H9 (cell line): Measurements from ENCODE around the gene DHX38. TPM values are rescaled to one million over a fixed set of nuclear protein-coding genes. Genes with fewer than 3 reads are reported as not detected.

Experiments
- DNase-seq: peaks from one replicate; pipeline ENCODE4 v3.0.0-alpha.2; 2017
- H2AFZ ChIP-seq: one replicate; pipeline ENCODE4 v1.6.1; 2013; ENCODE audit warnings: mild to moderate bottlenecking, low read length, control low read depth, moderate library complexity
- H2AK5ac ChIP-seq: 2 replicates; pipeline ENCODE4 v1.6.1; 2013; ENCODE audit warnings: low read length, control low read depth, mixed read lengths; ENCODE audit not compliant: insufficient read length
- H2BK120ac ChIP-seq: one replicate; pipeline ENCODE4 v1.6.1; 2013; ENCODE audit warnings: low read depth, mild to moderate bottlenecking, low read length, control low read depth, inconsistent platforms; ENCODE audit not compliant: poor library complexity, severe bottlenecking
- H2BK12ac ChIP-seq: 2 replicates; pipeline ENCODE4 v1.6.1; 2013; ENCODE audit warnings: low read length, control low read depth, mixed read lengths, low read depth; ENCODE audit not compliant: insufficient read length
- H2BK15ac ChIP-seq: 2 replicates; pipeline ENCODE4 v1.6.1; 2013; ENCODE audit warnings: low read depth, low read length, control low read depth
- H2BK20ac ChIP-seq: one replicate; pipeline ENCODE4 v1.6.1; 2013; ENCODE audit warnings: low read depth, mild to moderate bottlenecking, low read length, control low read depth, inconsistent platforms; ENCODE audit not compliant: poor library complexity, severe bottlenecking
- H2BK5ac ChIP-seq: 2 replicates; pipeline ENCODE4 v1.6.1; 2013; ENCODE audit warnings: low read length, control low read depth, mixed read lengths; ENCODE audit not compliant: insufficient read length
- H3K14ac ChIP-seq: 2 replicates; pipeline ENCODE4 v1.6.1; 2013; ENCODE audit warnings: low read length, control low read depth; ENCODE audit not compliant: insufficient read depth
- H3K18ac ChIP-seq: 2 replicates; pipeline ENCODE4 v1.6.1; 2013; ENCODE audit warnings: low read depth, mild to moderate bottlenecking, mixed read lengths, low read length, control low read depth; ENCODE audit not compliant: insufficient read length
- H3K23ac ChIP-seq: 2 replicates; pipeline ENCODE4 v1.6.1; 2013; ENCODE audit warnings: low read length, control low read depth, mixed read lengths, low read depth; ENCODE audit not compliant: insufficient read length
- H3K23me2 ChIP-seq: 2 replicates; pipeline ENCODE4 v1.6.1; 2013; ENCODE audit warnings: low read depth, mild to moderate bottlenecking, mixed read lengths, low read length, control low read depth; ENCODE audit not compliant: insufficient read length, poor library complexity, severe bottlenecking
- H3K27ac ChIP-seq: 2 replicates; pipeline ENCODE4 v1.5.1; 2013; ENCODE audit warnings: low read length, control low read depth, mixed read lengths, low read depth; ENCODE audit not compliant: insufficient read length
- H3K27me3 ChIP-seq: 2 replicates; pipeline ENCODE4 v1.6.1; 2013; ENCODE audit warnings: low read length, control low read depth, inconsistent platforms; ENCODE audit not compliant: insufficient read depth
- H3K4ac ChIP-seq: 2 replicates; pipeline ENCODE4 v1.6.1; 2013; ENCODE audit warnings: low read depth, mild to moderate bottlenecking, control low read depth, inconsistent platforms, low read length, moderate library complexity
- H3K4me1 ChIP-seq: 2 replicates; pipeline ENCODE4 v1.6.1; 2013; ENCODE audit warnings: low read length, control low read depth, inconsistent platforms; ENCODE audit not compliant: insufficient read depth
- H3K4me2 ChIP-seq: 2 replicates; pipeline ENCODE4 v1.6.1; 2013; ENCODE audit warnings: low read length, control low read depth, mixed read lengths; ENCODE audit not compliant: insufficient read length, insufficient read depth
- H3K56ac ChIP-seq: 2 replicates; pipeline ENCODE4 v1.6.1; 2013; ENCODE audit warnings: low read depth, mild to moderate bottlenecking, mixed read lengths, low read length, control low read depth; ENCODE audit not compliant: insufficient read length
- H3K79me1 ChIP-seq: 2 replicates; pipeline ENCODE4 v1.6.1; 2013; ENCODE audit warnings: low read depth, mild to moderate bottlenecking, moderate library complexity, low read length, control low read depth, inconsistent platforms; ENCODE audit not compliant: insufficient read depth, poor library complexity, severe bottlenecking
- H3K79me2 ChIP-seq: 2 replicates; pipeline ENCODE4 v1.6.1; 2013; ENCODE audit warnings: low read length, control low read depth, inconsistent platforms; ENCODE audit not compliant: insufficient read depth
- H3K9ac ChIP-seq: 2 replicates; pipeline ENCODE4 v1.6.1; 2013; ENCODE audit warnings: low read length, control low read depth, mixed read lengths; ENCODE audit not compliant: insufficient read length; ENCODE audit errors: extremely low read depth
- H3K9me3 ChIP-seq: one replicate; pipeline ENCODE4 v1.6.1; 2013; ENCODE audit warnings: low read depth, low read length, inconsistent platforms; ENCODE audit not compliant: control insufficient read depth
- H3T11ph ChIP-seq: one replicate; pipeline ENCODE4 v1.6.1; 2013; ENCODE audit warnings: mild to moderate bottlenecking, low read length, control low read depth, inconsistent platforms
- H4K20me1 ChIP-seq: one replicate; pipeline ENCODE4 v1.6.1; 2013; ENCODE audit not compliant: control insufficient read depth, insufficient read length, insufficient read depth
- H4K5ac ChIP-seq: 2 replicates; pipeline ENCODE4 v1.6.1; 2013; ENCODE audit warnings: low read depth, mild to moderate bottlenecking, mixed read lengths, low read length, control low read depth; ENCODE audit not compliant: insufficient read length
- H4K8ac ChIP-seq: replicated peaks from 2 replicates; pipeline ENCODE4 v1.6.1; 2013; ENCODE audit warnings: low read length, control low read depth, mixed read lengths, low read depth; ENCODE audit not compliant: insufficient read length
- H4K91ac ChIP-seq: 2 replicates; pipeline ENCODE4 v1.6.1; 2013; ENCODE audit warnings: low read depth, mild to moderate bottlenecking, moderate library complexity, mixed read lengths, low read length, control low read depth; ENCODE audit not compliant: insufficient read length
- H3K27ac Mint-ChIP-seq, 3 experiments: 2 replicates in 2 of 3; 3 replicates in 1 of 3; pipeline ENCODE4 v1.8.0; 2020 to 2021; ENCODE audit warnings: mixed read lengths in 3 of 3, mild to moderate bottlenecking in 1 of 3, moderate library complexity in 1 of 3
- H3K27me3 Mint-ChIP-seq: 2 replicates; pipeline ENCODE4 v1.8.0; 2021; ENCODE audit warnings: low read depth, mild to moderate bottlenecking, moderate library complexity, mixed read lengths
- H3K36me3 Mint-ChIP-seq, 3 experiments: 2 replicates in 2 of 3; 3 replicates in 1 of 3; pipeline ENCODE4 v1.8.0; 2020 to 2021; ENCODE audit warnings: low read depth in 3 of 3, mixed read lengths in 3 of 3; ENCODE audit not compliant: insufficient read depth in 1 of 3
- H3K4me1 Mint-ChIP-seq, 2 experiments: 2 replicates each; pipeline ENCODE4 v1.8.0; 2020; ENCODE audit warnings: mixed read lengths in 2 of 2
- H3K4me3 Mint-ChIP-seq, 2 experiments: 2 replicates in 1 of 2; 3 replicates in 1 of 2; pipeline ENCODE4 v1.8.0; 2020 to 2021; ENCODE audit warnings: mild to moderate bottlenecking in 2 of 2, mixed read lengths in 2 of 2, moderate library complexity in 1 of 2
- H3K9me3 Mint-ChIP-seq, 2 experiments: 2 replicates in 1 of 2; 3 replicates in 1 of 2; pipeline ENCODE4 v1.8.0; 2020; ENCODE audit warnings: mild to moderate bottlenecking in 2 of 2, mixed read lengths in 2 of 2, moderate library complexity in 1 of 2
- CTCF ChIP-seq: fragments of 200-600 bp; sonication (generic); conservative IDR thresholded peaks from 3 replicates; pipeline ENCODE4 v1.8.0; 2021; ENCODE audit warnings: antibody characterized with exemption, mild to moderate bottlenecking
- WGBS: extraction: QIAGEN DNeasy Blood & Tissue Kit; methylation state at CpG from one replicate; pipeline ENCODE4 v1.1.7; 2013; ENCODE audit warnings: missing lambda C conversion rate, low lambda C conversion rate, mixed read lengths; ENCODE audit not compliant: insufficient read length; ENCODE audit errors: extremely low coverage; 5-methylcytosine and 5-hydroxymethylcytosine counted together
- total RNA-seq: library from RNA; stranded (reverse); gene quantifications from 2 replicates; pipeline ENCODE4 v1.2.1, GENCODE V29; 2021

The DHX38 gene
- total RNA-seq, 1 experiment from 2014 or later, result 60.5 TPM

- H3K18ac ChIP-seq, result no peak overlapping the region
- H2BK12ac ChIP-seq, result no peak overlapping the region
- H4K20me1 ChIP-seq, result no peaks in the 10 kb centered on the region
- H3K23me2 ChIP-seq, result peaks cover 6% of the 10 kb centered on the region
- H3K27ac ChIP-seq, result no peak overlapping the region
- peak overlapping the region; percentile 85 for H3K9ac ChIP-seq
- Mint-ChIP-seq H3K4me1 (peaks cover 14 to 16% of the 10 kb centered on the region in 2 experiments), H3K9me3 (no peaks in the 10 kb centered on the region), H3K27ac (peak overlapping the region; percentile 92 to 99 (median 99)), H3K36me3 (peaks cover 2 to 38% (median 37%) of the 10 kb centered on the region in 3 experiments; a peak in 5 of 7 replicates), H3K27me3 (no peaks in the 10 kb centered on the region), H3K4me3 (peak overlapping the region; percentile 98)
- TF ChIP-seq CTCF, result no peak
- H4K5ac ChIP-seq, result no peak overlapping the region
- no peak for DNase-seq
- H2BK20ac ChIP-seq, result no peak overlapping the region
- no peak overlapping the region for H4K8ac ChIP-seq
- no peak overlapping the region for H4K91ac ChIP-seq
- H3K4ac ChIP-seq, result no peak overlapping the region
- H2BK5ac ChIP-seq, result no peak overlapping the region
- H2AFZ ChIP-seq, result no peak overlapping the region
- peaks cover 7% of the 10 kb centered on the region for H3K79me1 ChIP-seq
- no peak overlapping the region; the same call in 1 of the 2 replicates for H3K14ac ChIP-seq
- no peaks in the 10 kb centered on the region for H3K9me3 ChIP-seq
- H3K23ac ChIP-seq, result no peak overlapping the region
- H3K79me2 ChIP-seq, result peaks cover 12% of the 10 kb centered on the region; the same call in 1 of the 2 replicates
- H2BK120ac ChIP-seq, result no peak overlapping the region
- no peaks in the 10 kb centered on the region for H3K27me3 ChIP-seq
- H2AK5ac ChIP-seq, result no peak overlapping the region
- peaks cover 7% of the 10 kb centered on the region; the same call in 1 of the 2 replicates for H3K4me1 ChIP-seq
- no peak overlapping the region for H3T11ph ChIP-seq
- WGBS, result no CpG with 5 or more reads among the region's 11 CpGs
- no peak overlapping the region for H3K56ac ChIP-seq
- peak overlapping the region; percentile 93 for H3K4me2 ChIP-seq
- no peak overlapping the region for H2BK15ac ChIP-seq
Observed at GRCh38 chr16:72094266-72094610, 591 bp downstream of the DHX38 start.
